HCT116 (cell line): ENCODE results near the gene C22orf39. TPM values are rescaled to one million over a fixed set of nuclear protein-coding genes. Genes with fewer than 3 reads are reported as not detected.

ENCODE experiments used
- ATAC-seq: fragments of 200-7000 bp; cut with Tn5 transposase; 2 replicates; pipeline ENCODE4 v1.9.1; 2020; ENCODE audit warnings: mild to moderate bottlenecking, moderate library complexity
- BruUV-seq: library from RNA; stranded (reverse); fragments of 400-500 nt; replicated peaks from 2 replicates; lab custom pipeline; 2021; lab: Mats Ljungman, UMichigan
- CTCF ChIA-PET: fragments of 300-600 bp; sonication (Branson Sonifier 250); formaldehyde crosslinking; loops from one replicate; lab custom pipeline; 2021; ENCODE audit warnings: antibody characterized with exemption; lab: Charles Lee
- POLR2A ChIA-PET: fragments of 300-600, 350-600 bp; sonication (Branson Sonifier 250); formaldehyde crosslinking; loops from one replicate; lab custom pipeline; 2021; ENCODE audit warnings: antibody characterized with exemption; lab: Charles Lee
- RAD21 ChIA-PET, 2 experiments: fragments of 300-600 bp; sonication (Branson Sonifier 250); formaldehyde crosslinking; loops; one replicate each; lab custom pipeline; 2023; ENCODE audit warnings: low total read pairs in 2 of 2; ENCODE audit not compliant: uncharacterized antibody in 2 of 2, unreplicated experiment in 2 of 2, low non-redundant PET in 1 of 2; lab: Charles Lee
- DNase-seq: peaks from one replicate; pipeline ENCODE4 v3.0.0-alpha.2; 2010; ENCODE audit warnings: low read depth, low spot score
- H2AFZ ChIP-seq: fragments of 200-600 bp; shearing (Covaris generic), sonication (generic); 2 replicates; pipeline ENCODE4 v1.6.1; 2017; ENCODE audit warnings: low read depth, mixed run types, mixed read lengths, antibody characterized with exemption, low read length; ENCODE audit not compliant: poor library complexity, severe bottlenecking
- H3K27ac ChIP-seq: 2 replicates; pipeline ENCODE4 v1.5.1; 2012; ENCODE audit warnings: low read depth, low read length
- H3K27me3 ChIP-seq: fragments of 200-600 bp; sonication (generic); 2 replicates; pipeline ENCODE4 v1.6.1; 2016; ENCODE audit warnings: mixed run types, low read length, mixed read lengths; ENCODE audit not compliant: insufficient read depth
- H3K36me3 ChIP-seq, 2 experiments: fragments of 200-500 bp in 1 of 2; fragments of 200-600 bp in 1 of 2; sonication (Bioruptor generic) in 1 of 2; sonication (generic) in 1 of 2; 2 replicates each; pipeline versions ENCODE4 v1.5.1 to v1.6.1; 2014 to 2016; ENCODE audit warnings: low read length in 2 of 2, inconsistent platforms in 1 of 2, mixed read lengths in 1 of 2, mixed run types in 1 of 2; ENCODE audit not compliant: insufficient read depth in 2 of 2, control insufficient read depth in 1 of 2
- H3K4me1 ChIP-seq, 2 experiments: fragments of 200-600 bp in 1 of 2; sonication (generic) in 1 of 2; 2 replicates each; pipeline versions ENCODE4 v1.5.1 to v1.6.1; 2012 to 2017; ENCODE audit warnings: low read length in 2 of 2, inconsistent platforms in 1 of 2, mild to moderate bottlenecking in 1 of 2, mixed read lengths in 1 of 2, mixed run types in 1 of 2, moderate library complexity in 1 of 2; ENCODE audit not compliant: insufficient read depth in 2 of 2, control insufficient read depth in 1 of 2
- H3K4me2 ChIP-seq: fragments of 200-600 bp; sonication (generic); 2 replicates; pipeline ENCODE4 v1.6.1; 2017; ENCODE audit warnings: mixed run types, low read length, mixed read lengths
- H3K4me3 ChIP-seq, 2 experiments: fragments of 200-600 bp in 1 of 2; sonication (generic) in 1 of 2; replicated peaks in 1 of 2; 2 replicates each; pipeline ENCODE4 v1.5.1; 2011 to 2016; ENCODE audit warnings: low read length in 2 of 2, control low read depth in 1 of 2, low read depth in 1 of 2, mild to moderate bottlenecking in 1 of 2, mixed read lengths in 1 of 2, mixed run types in 1 of 2
- H3K79me2 ChIP-seq: fragments of 200-600 bp; sonication (generic); 2 replicates; pipeline ENCODE4 v1.6.1; 2017; ENCODE audit warnings: mild to moderate bottlenecking, mixed run types, low read length, moderate library complexity, mixed read lengths; ENCODE audit not compliant: insufficient read depth
- H3K9ac ChIP-seq: fragments of 200-600 bp; sonication (generic); 2 replicates; pipeline ENCODE4 v1.6.1; 2016; ENCODE audit warnings: low read length, mixed read lengths
- H3K9me2 ChIP-seq: fragments of 200-600 bp; sonication (generic), shearing (Covaris generic); 2 replicates; pipeline ENCODE4 v1.6.1; 2017; ENCODE audit warnings: mixed run types, mild to moderate bottlenecking, moderate library complexity; ENCODE audit not compliant: insufficient read depth
- H3K9me3 ChIP-seq, 2 experiments: fragments of 200-500 bp in 1 of 2; fragments of 200-600 bp in 1 of 2; sonication (Bioruptor generic) in 1 of 2; sonication (generic) in 1 of 2; 2 replicates each; pipeline ENCODE4 v1.6.1; 2014 to 2017; ENCODE audit warnings: low read length in 2 of 2, mixed read lengths in 2 of 2, inconsistent platforms in 1 of 2, low read depth in 1 of 2, mild to moderate bottlenecking in 1 of 2, mixed run types in 1 of 2, moderate library complexity in 1 of 2; ENCODE audit not compliant: control insufficient read depth in 1 of 2, insufficient read depth in 1 of 2
- H4K20me1 ChIP-seq: fragments of 200-600 bp; sonication (generic), shearing (Covaris generic); 2 replicates; pipeline ENCODE4 v1.6.1; 2017; ENCODE audit warnings: mixed run types, mild to moderate bottlenecking, moderate library complexity; ENCODE audit not compliant: insufficient read depth
- ATF3 ChIP-seq: IDR thresholded peaks from 2 replicates; pipeline ENCODE4 v1.6.1; 2012
- CBX3 ChIP-seq: IDR thresholded peaks from 2 replicates; pipeline ENCODE4 v1.6.1; 2012; ENCODE audit warnings: low read depth
- CEBPB ChIP-seq: IDR thresholded peaks from 2 replicates; pipeline ENCODE4 v1.6.1; 2012; ENCODE audit warnings: low read depth
- CTCF ChIP-seq, 3 experiments: fragments of 200-600 bp in 1 of 3; sonication (generic) in 1 of 3; IDR thresholded peaks in 2 of 3; conservative IDR thresholded peaks in 1 of 3; 2 replicates each; pipeline ENCODE4 v1.5.1; 2012 to 2017; ENCODE audit warnings: low read depth in 2 of 3, low read length in 2 of 3, antibody characterized with exemption in 1 of 3, borderline replicate concordance in 1 of 3, control low read depth in 1 of 3, mild to moderate bottlenecking in 1 of 3, mixed read lengths in 1 of 3, mixed run types in 1 of 3, moderate library complexity in 1 of 3; ENCODE audit not compliant: insufficient read depth in 1 of 3
- EGR1 ChIP-seq: IDR thresholded peaks from 2 replicates; pipeline ENCODE4 v1.6.1; 2012; ENCODE audit warnings: low read depth
- ELF1 ChIP-seq: IDR thresholded peaks from 2 replicates; pipeline ENCODE4 v1.6.1; 2012; ENCODE audit warnings: low read depth, borderline replicate concordance
- EZH2phosphoT487 ChIP-seq: fragments of 200-600 bp; IDR thresholded peaks from 2 replicates; pipeline ENCODE4 v1.6.1; 2018; ENCODE audit warnings: antibody characterized with exemption, borderline replicate concordance
- FOSL1 ChIP-seq: IDR thresholded peaks from 2 replicates; pipeline ENCODE4 v1.6.1; 2012; ENCODE audit warnings: low read depth
- MAX ChIP-seq: IDR thresholded peaks from 2 replicates; pipeline ENCODE4 v1.6.1; 2012
- POLR2A ChIP-seq: IDR thresholded peaks from 2 replicates; pipeline ENCODE4 v1.7.0; 2011; ENCODE audit warnings: borderline replicate concordance; ENCODE audit not compliant: insufficient read depth, insufficient read length; ENCODE audit errors: extremely low read depth
- RAD21 ChIP-seq: IDR thresholded peaks from 2 replicates; pipeline ENCODE4 v1.6.1; 2012; ENCODE audit warnings: low read depth, mild to moderate bottlenecking
- REST ChIP-seq: IDR thresholded peaks from 2 replicates; pipeline ENCODE4 v1.6.1; 2012; ENCODE audit warnings: low read depth
- SIN3A ChIP-seq: IDR thresholded peaks from 2 replicates; pipeline ENCODE4 v1.6.1; 2012; ENCODE audit warnings: low read depth
- SP1 ChIP-seq: IDR thresholded peaks from 2 replicates; pipeline ENCODE4 v1.6.1; 2012; ENCODE audit warnings: low read depth
- SRF ChIP-seq: IDR thresholded peaks from 2 replicates; pipeline ENCODE4 v1.6.1; 2012; ENCODE audit warnings: low read depth
- TCF7L2 ChIP-seq: IDR thresholded peaks from 2 replicates; pipeline ENCODE4 v1.7.0; 2011; ENCODE audit warnings: borderline replicate concordance, inconsistent platforms; ENCODE audit not compliant: insufficient read depth, insufficient read length; ENCODE audit errors: extremely low read depth
- YY1 ChIP-seq: IDR thresholded peaks from 2 replicates; pipeline ENCODE4 v1.6.1; 2011; ENCODE audit warnings: low read length, low read depth, moderate library complexity, mild to moderate bottlenecking; ENCODE audit not compliant: insufficient replicate concordance; ENCODE audit errors: extremely low read depth
- ZBTB33 ChIP-seq: IDR thresholded peaks from 2 replicates; pipeline ENCODE4 v1.6.1; 2011; ENCODE audit warnings: mild to moderate bottlenecking, low read length, moderate library complexity; ENCODE audit not compliant: insufficient replicate concordance; ENCODE audit errors: extremely low read depth
- ZNF274 ChIP-seq: fragments of 200-500 bp; sonication (Bioruptor generic); IDR thresholded peaks from 2 replicates; pipeline ENCODE4 v1.6.1; 2014; ENCODE audit warnings: mild to moderate bottlenecking, low read depth, low read length, inconsistent platforms
- intact Hi-C: fragments of 100-400 bp; cut with micrococcal nuclease; formaldehyde crosslinking; loops from 2 replicates; pipeline ENCODE4 v1.10.0; 2022
- total RNA-seq: library from RNA; stranded (reverse); gene quantifications from one replicate; pipeline ENCODE4 v1.2.1, GENCODE V29; 2021; ENCODE audit not compliant: unreplicated experiment

C22orf39 gene
- total RNA-seq, 1 experiment from 2014 or later = 17.7 TPM

- no peaks in the 10 kb centered on the region for H3K9me2 ChIP-seq
- H3K4me2 ChIP-seq = no peak overlapping the region
- no peak overlapping the region for H3K4me3 ChIP-seq
- CTCF ChIA-PET = no interaction called here
- TF ChIP-seq EZH2phosphoT487 = no peak
- TF ChIP-seq RAD21 = no peak
- TF ChIP-seq MAX = no peak
- TF ChIP-seq CTCF (IDR thresholded peaks at IDR 0.05 in 2 of 3, conservative IDR thresholded peaks at IDR 0.05 in 1 of 3; ENCODE audit: borderline replicate concordance in 1 of 3, insufficient read depth in 1 of 3, low read depth in 2 of 3, low read length in 2 of 3) = no peak
- TF ChIP-seq TCF7L2 = no peak
- TF ChIP-seq SP1 = no peak
- TF ChIP-seq ATF3 = no peak
- TF ChIP-seq CEBPB = no peak
- TF ChIP-seq CBX3 = no peak
- TF ChIP-seq SRF = no peak
- TF ChIP-seq ELF1 = no peak
- TF ChIP-seq ZNF274 = no peak
- TF ChIP-seq EGR1 = no peak
- TF ChIP-seq POLR2A = no peak
- TF ChIP-seq REST = no peak
- TF ChIP-seq ZBTB33 = no peak
- TF ChIP-seq FOSL1 = no peak
- TF ChIP-seq YY1 = no peak
- no peak for TF ChIP-seq SIN3A
- H4K20me1 ChIP-seq = no peaks in the 10 kb centered on the region
- BruUV-seq = no TSS peak
- DNase-seq (no peak), ATAC-seq (no peak)
- intact Hi-C loops = no loop called here
- no peaks in the 10 kb centered on the region for H3K4me1 ChIP-seq
- RAD21 ChIA-PET = no interaction called here
- H3K79me2 ChIP-seq = no peaks in the 10 kb centered on the region
- POLR2A ChIA-PET = no interaction called here
- no peaks in the 10 kb centered on the region for H3K27me3 ChIP-seq
- no peak overlapping the region for H2AFZ ChIP-seq
- H3K9me3 ChIP-seq = no peaks in the 10 kb centered on the region
- H3K27ac ChIP-seq = no peak overlapping the region
- peaks cover 17 to 31% of the 10 kb centered on the region in 2 experiments; a peak in 3 of 4 replicates for H3K36me3 ChIP-seq
- no peak overlapping the region for H3K9ac ChIP-seq
These were observed 50.4 kb downstream of the C22orf39 start for GRCh38 chr22:19396934-19397733.
